Measurements from ENCODE around the gene EXOC2.

DNA sequence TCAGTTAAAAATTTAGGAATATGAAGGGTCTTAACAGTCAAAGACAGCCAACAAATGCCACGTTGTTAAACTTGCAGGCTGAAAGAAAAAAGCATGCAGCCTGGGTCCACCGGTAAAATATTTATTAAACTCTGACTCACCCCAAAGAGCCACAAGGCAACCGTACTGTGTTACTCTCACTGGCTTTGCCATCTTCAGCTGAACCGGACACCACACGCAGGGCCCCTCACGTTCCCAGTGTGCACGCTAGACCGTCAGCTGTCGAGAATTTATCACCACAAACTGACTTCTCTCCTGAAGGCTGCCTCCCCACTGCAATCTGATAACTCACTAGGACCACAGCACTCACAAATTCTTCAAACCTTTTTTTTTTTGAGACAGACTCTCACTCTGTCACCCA lies 66.7 kb downstream of the EXOC2 start:
- TF ChIP-seq TAF1 (IDR thresholded peaks at IDR 0.05; ENCODE audit: borderline replicate concordance, insufficient read depth, low read length): no peak
- TF ChIP-seq, protein P1, sequence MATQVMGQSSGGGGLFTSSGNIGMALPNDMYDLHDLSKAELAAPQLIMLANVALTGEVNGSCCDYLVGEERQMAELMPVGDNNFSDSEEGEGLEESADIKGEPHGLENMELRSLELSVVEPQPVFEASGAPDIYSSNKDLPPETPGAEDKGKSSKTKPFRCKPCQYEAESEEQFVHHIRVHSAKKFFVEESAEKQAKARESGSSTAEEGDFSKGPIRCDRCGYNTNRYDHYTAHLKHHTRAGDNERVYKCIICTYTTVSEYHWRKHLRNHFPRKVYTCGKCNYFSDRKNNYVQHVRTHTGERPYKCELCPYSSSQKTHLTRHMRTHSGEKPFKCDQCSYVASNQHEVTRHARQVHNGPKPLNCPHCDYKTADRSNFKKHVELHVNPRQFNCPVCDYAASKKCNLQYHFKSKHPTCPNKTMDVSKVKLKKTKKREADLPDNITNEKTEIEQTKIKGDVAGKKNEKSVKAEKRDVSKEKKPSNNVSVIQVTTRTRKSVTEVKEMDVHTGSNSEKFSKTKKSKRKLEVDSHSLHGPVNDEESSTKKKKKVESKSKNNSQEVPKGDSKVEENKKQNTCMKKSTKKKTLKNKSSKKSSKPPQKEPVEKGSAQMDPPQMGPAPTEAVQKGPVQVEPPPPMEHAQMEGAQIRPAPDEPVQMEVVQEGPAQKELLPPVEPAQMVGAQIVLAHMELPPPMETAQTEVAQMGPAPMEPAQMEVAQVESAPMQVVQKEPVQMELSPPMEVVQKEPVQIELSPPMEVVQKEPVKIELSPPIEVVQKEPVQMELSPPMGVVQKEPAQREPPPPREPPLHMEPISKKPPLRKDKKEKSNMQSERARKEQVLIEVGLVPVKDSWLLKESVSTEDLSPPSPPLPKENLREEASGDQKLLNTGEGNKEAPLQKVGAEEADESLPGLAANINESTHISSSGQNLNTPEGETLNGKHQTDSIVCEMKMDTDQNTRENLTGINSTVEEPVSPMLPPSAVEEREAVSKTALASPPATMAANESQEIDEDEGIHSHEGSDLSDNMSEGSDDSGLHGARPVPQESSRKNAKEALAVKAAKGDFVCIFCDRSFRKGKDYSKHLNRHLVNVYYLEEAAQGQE (IDR thresholded peaks at IDR 0.05; ENCODE audit: insufficient read depth in 1 of 2, low read depth in 2 of 2, low read length in 2 of 2): no peak
- no peak for TF ChIP-seq POLR2AphosphoS5 (IDR thresholded peaks at IDR 0.05; ENCODE audit: low read depth, low read length)
